Nephron (organoid): ENCODE results near the gene CNKSR3.

Experiments used
- H3K27ac Mint-ChIP-seq, 3 experiments: 2 replicates each; pipeline ENCODE4 v1.8.0; 2020; ENCODE audit warnings: mixed read lengths in 3 of 3, mild to moderate bottlenecking in 2 of 3, moderate library complexity in 1 of 3
- H3K27me3 Mint-ChIP-seq: 2 replicates; pipeline ENCODE4 v1.8.0; 2021; ENCODE audit warnings: low read depth, mild to moderate bottlenecking, moderate library complexity, mixed read lengths
- H3K36me3 Mint-ChIP-seq: 2 replicates; pipeline ENCODE4 v1.8.0; 2020; ENCODE audit warnings: low read depth, mixed read lengths
- H3K4me1 Mint-ChIP-seq: 2 replicates; pipeline ENCODE4 v1.8.0; 2020; ENCODE audit warnings: mixed read lengths
- H3K4me3 Mint-ChIP-seq, 3 experiments: 2 replicates each; pipeline ENCODE4 v1.8.0; 2020; ENCODE audit warnings: mild to moderate bottlenecking in 3 of 3, mixed read lengths in 3 of 3, moderate library complexity in 2 of 3
- H3K9me3 Mint-ChIP-seq: 2 replicates; pipeline ENCODE4 v1.8.0; 2020; ENCODE audit warnings: mixed read lengths
- CTCF ChIP-seq, 3 experiments: fragments of 200-600 bp; sonication (generic); IDR thresholded peaks; one replicate each; pipeline ENCODE4 v1.5.0; 2021; ENCODE audit warnings: antibody characterized with exemption in 3 of 3; ENCODE audit not compliant: unreplicated experiment in 3 of 3

Gene CNKSR3

GRCh38 chr6:154526996-154527395, 16.5 kb upstream of the CNKSR3 start:
- Mint-ChIP-seq H3K27me3 (peaks cover 4% of the 10 kb centered on the region), H3K36me3 (no peaks in the 10 kb centered on the region), H3K4me3 (no peak overlapping the region), H3K4me1 (no peaks in the 10 kb centered on the region), H3K9me3 (no peaks in the 10 kb centered on the region), H3K27ac (no peak overlapping the region)
- TF ChIP-seq CTCF (IDR thresholded peaks at IDR 0.05; ENCODE audit: unreplicated experiment in 3 of 3), result no peak

GRCh38 chr6:154522576-154522975, 12.1 kb upstream of the CNKSR3 start:
- Mint-ChIP-seq H3K27ac (peak overlapping the region in 1 of 3 experiments; percentile 17), H3K27me3 (no peaks in the 10 kb centered on the region), H3K36me3 (no peaks in the 10 kb centered on the region), H3K4me1 (peaks cover 9% of the 10 kb centered on the region), H3K9me3 (no peaks in the 10 kb centered on the region), H3K4me3 (no peak overlapping the region)
- no peak for TF ChIP-seq CTCF (IDR thresholded peaks at IDR 0.05; ENCODE audit: unreplicated experiment in 3 of 3)

DNA sequence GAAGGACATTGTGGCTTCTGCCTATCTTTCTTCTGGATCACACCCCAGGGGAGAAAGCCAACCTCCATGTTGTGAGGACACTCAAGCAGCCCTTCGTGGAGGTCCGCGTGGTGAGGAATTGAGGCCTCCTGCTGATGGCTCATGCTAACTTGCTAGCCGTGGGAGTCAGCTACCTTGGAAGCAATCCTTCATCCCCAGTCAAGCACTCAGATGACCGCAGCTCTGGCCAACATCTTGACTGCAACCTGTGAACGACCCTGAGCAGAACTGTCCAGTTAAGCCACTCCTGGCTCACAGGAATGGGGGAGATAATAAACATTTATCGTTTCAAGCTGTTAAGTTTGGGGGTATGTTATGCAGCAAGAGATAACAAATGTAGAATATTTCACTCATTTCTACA, 10.9 kb upstream of the CNKSR3 start:
- no peak for TF ChIP-seq CTCF (IDR thresholded peaks at IDR 0.05; ENCODE audit: unreplicated experiment in 3 of 3)
- Mint-ChIP-seq H3K9me3 (no peaks in the 10 kb centered on the region), H3K27ac (no peak overlapping the region), H3K27me3 (no peaks in the 10 kb centered on the region), H3K4me3 (no peak overlapping the region), H3K36me3 (no peaks in the 10 kb centered on the region), H3K4me1 (peaks cover 12% of the 10 kb centered on the region)

DNA sequence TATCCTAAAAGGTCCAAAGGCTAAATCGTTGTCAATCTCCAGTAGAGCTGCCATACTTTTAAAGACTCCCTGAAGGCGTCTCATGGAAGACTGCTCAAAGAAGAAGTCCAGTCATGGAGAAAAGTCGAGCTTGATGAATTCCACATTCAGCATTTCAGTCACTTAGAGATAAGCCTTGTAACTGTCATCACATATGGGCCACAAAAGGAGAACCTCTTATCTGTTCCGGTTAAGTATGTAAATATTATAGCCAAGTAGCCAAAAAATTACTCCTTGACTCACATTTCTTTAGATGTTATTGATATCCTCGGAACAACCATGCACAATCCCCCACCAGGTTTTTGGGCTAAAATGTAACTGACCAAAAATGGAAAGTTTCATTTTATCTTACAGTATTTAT, 9.8 kb upstream of the CNKSR3 start:
- TF ChIP-seq CTCF (IDR thresholded peaks at IDR 0.05; ENCODE audit: unreplicated experiment in 3 of 3), result no peak
- H3K4me1 Mint-ChIP-seq, result peaks cover 23% of the 10 kb centered on the region
- H3K4me3 Mint-ChIP-seq, result no peak overlapping the region
- H3K27ac Mint-ChIP-seq, result peak overlapping the region; percentile 17 to 53 (median 21)
- no peaks in the 10 kb centered on the region for H3K36me3 Mint-ChIP-seq
- H3K27me3 Mint-ChIP-seq, result no peaks in the 10 kb centered on the region
- H3K9me3 Mint-ChIP-seq, result no peaks in the 10 kb centered on the region

DNA sequence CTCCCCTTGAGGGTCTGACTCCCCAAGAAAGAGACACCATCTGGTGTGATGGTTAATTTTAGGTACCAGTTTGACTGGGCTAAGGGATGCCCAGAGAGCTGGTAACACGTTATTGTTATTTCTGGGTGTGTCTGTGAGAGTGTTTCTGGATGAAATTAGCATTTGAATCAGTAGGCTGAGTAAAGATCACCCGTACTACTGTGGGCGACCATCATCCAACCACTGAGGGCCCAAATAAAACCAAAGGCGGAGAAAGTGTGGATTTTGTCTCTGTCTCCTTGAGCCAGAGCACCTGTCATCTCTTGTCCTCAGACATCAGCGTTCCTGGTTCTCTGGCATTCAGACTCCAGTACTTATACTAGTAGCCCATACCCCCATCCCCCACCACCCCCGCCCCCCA, 7.9 kb upstream of the CNKSR3 start:
- no peaks in the 10 kb centered on the region for H3K27me3 Mint-ChIP-seq
- H3K36me3 Mint-ChIP-seq, result no peaks in the 10 kb centered on the region
- no peak for TF ChIP-seq CTCF (IDR thresholded peaks at IDR 0.05; ENCODE audit: unreplicated experiment in 3 of 3)
- no peak overlapping the region for H3K27ac Mint-ChIP-seq
- no peaks in the 10 kb centered on the region for H3K9me3 Mint-ChIP-seq
- H3K4me1 Mint-ChIP-seq, result peaks cover 38% of the 10 kb centered on the region
- no peak overlapping the region for H3K4me3 Mint-ChIP-seq

DNA sequence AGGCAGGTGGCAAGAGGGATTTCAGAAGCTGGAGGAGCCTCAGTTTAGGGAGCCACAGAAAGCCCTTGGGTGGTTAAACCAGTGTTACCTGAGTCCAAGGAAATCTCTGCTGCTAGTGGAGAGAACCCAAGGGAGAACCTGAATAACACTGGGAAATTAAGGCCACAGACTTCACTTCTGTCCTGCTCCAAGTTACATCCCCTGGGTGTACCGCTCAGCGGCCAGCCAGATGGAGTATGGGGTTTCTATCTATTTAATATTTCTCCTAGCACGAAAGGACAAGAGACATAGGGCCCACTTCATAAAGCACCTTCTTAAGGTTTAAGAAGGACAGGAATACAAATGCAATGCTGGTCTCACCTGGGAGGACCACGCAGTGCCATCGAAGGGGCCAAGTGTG, 5.8 kb upstream of the CNKSR3 start:
- H3K4me3 Mint-ChIP-seq, result peak overlapping the region in 2 of 3 experiments; percentile 58 to 74
- no peaks in the 10 kb centered on the region for H3K9me3 Mint-ChIP-seq
- H3K4me1 Mint-ChIP-seq, result peaks cover 58% of the 10 kb centered on the region
- no peaks in the 10 kb centered on the region for H3K27me3 Mint-ChIP-seq
- TF ChIP-seq CTCF (IDR thresholded peaks at IDR 0.05; ENCODE audit: unreplicated experiment in 3 of 3), result no peak
- H3K27ac Mint-ChIP-seq, result peak overlapping the region; percentile 70 to 89 (median 89)
- no peaks in the 10 kb centered on the region for H3K36me3 Mint-ChIP-seq
